Suprapubic skin (tissue), 3 donors: ENCODE results near the gene LAMB2.

Experiments
- POLR2AphosphoS5 ChIP-seq, 3 donors: sonication (generic); formaldehyde crosslinking; IDR thresholded peaks; one replicate each; pipeline ENCODE4 v1.6.1; 2017; ENCODE audit warnings: antibody characterized with exemption in 3 of 3
- TF ChIP-seq, protein P1 (sequence below), 2 donors: fragments of 200-600 bp in 1 of 2; fragments of 450-650 bp in 1 of 2; sonication (generic) in 1 of 2; IDR thresholded peaks; one replicate each; pipeline ENCODE4 v1.5.1; 2016 to 2019; ENCODE audit warnings: antibody characterized with exemption in 2 of 2, mild to moderate bottlenecking in 1 of 2, moderate library complexity in 1 of 2

- TF ChIP-seq, protein P1, sequence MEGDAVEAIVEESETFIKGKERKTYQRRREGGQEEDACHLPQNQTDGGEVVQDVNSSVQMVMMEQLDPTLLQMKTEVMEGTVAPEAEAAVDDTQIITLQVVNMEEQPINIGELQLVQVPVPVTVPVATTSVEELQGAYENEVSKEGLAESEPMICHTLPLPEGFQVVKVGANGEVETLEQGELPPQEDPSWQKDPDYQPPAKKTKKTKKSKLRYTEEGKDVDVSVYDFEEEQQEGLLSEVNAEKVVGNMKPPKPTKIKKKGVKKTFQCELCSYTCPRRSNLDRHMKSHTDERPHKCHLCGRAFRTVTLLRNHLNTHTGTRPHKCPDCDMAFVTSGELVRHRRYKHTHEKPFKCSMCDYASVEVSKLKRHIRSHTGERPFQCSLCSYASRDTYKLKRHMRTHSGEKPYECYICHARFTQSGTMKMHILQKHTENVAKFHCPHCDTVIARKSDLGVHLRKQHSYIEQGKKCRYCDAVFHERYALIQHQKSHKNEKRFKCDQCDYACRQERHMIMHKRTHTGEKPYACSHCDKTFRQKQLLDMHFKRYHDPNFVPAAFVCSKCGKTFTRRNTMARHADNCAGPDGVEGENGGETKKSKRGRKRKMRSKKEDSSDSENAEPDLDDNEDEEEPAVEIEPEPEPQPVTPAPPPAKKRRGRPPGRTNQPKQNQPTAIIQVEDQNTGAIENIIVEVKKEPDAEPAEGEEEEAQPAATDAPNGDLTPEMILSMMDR (IDR thresholded peaks at IDR 0.05), result no peak
- no peak for TF ChIP-seq POLR2AphosphoS5 (IDR thresholded peaks at IDR 0.05)
Observed at GRCh38 chr3:49153349-49153912, 20.6 kb upstream of the LAMB2 start.
